Camera-type eye (tissue), 1 donor: ENCODE data around the gene SDHD. TPM values are rescaled to one million over a fixed set of nuclear protein-coding genes. Genes with fewer than 3 reads are reported as not detected.

ENCODE experiments used
- total RNA-seq: library from RNA; depleted of rRNA; stranded (reverse); fragments of >200 nt; gene quantifications from one replicate; pipeline ENCODE4 v1.2.3, GENCODE V29; 2014

The SDHD gene
- 70.3 TPM for total RNA-seq

GRCh38 chr11:112086422-112087191, at the start of gene SDHD, which contains the start of gene TIMM8B:
Gene SDHD (plus strand): TSS chr11:112086873. CDS start chr11:112086908, 35 bp downstream.
Gene TIMM8B (minus strand): TSS chr11:112086756. CDS start chr11:112086723, 33 bp downstream.

GRCh38 chr11:112073941-112074811, 12.5 kb upstream of the SDHD start, which contains the start of the genes NKAPD1 and PIH1D2:
Gene NKAPD1 (plus strand): TSS chr11:112074299. CDS start chr11:112075575, 1,276 bp downstream.
Gene PIH1D2 (minus strand): TSS chr11:112074017. CDS start chr11:112073174, 843 bp downstream.

Other genes starting within 250 kb of the SDHD start
- gene ALG9, start 215.3 kb upstream of the SDHD start, total RNA-seq: 67.5 TPM
- 4.9 TPM for gene FDXACB1, start 207.7 kb upstream of the SDHD start, total RNA-seq
- gene CFAP68, start 207.3 kb upstream of the SDHD start, total RNA-seq: 14.3 TPM
- 492 TPM for gene CRYAB, start 175.1 kb upstream of the SDHD start, total RNA-seq
- 1.9 TPM for gene HSPB2, start 174.1 kb upstream of the SDHD start, total RNA-seq
- gene C11orf52, start 168.0 kb upstream of the SDHD start, total RNA-seq: 1.3 TPM
- 53.6 TPM for gene DIXDC1, start 149.5 kb upstream of the SDHD start, total RNA-seq
- gene DLAT, start 61.5 kb upstream of the SDHD start, total RNA-seq: 35.1 TPM
- gene PIH1D2, start 12.9 kb upstream of the SDHD start, total RNA-seq: 5.9 TPM
- gene NKAPD1, start 12.6 kb upstream of the SDHD start, total RNA-seq: 31.3 TPM
- 48.8 TPM for gene TIMM8B, start 117 bp upstream of the SDHD start, total RNA-seq
- gene IL18, start 77.2 kb downstream of the SDHD start, total RNA-seq: 4.4 TPM
- 0.93 TPM for gene TEX12, start 80.5 kb downstream of the SDHD start, total RNA-seq
- 16.1 TPM for gene BCO2, start 88.6 kb downstream of the SDHD start, total RNA-seq
- gene PTS, start 139.6 kb downstream of the SDHD start, total RNA-seq: 34.7 TPM
- gene PLET1, start 174.0 kb downstream of the SDHD start, total RNA-seq: not detected